NCI-H128 (cell line): ENCODE data around the gene MANBA.

Source experiments
- DNase-seq: peaks from one replicate; lab custom pipeline; 2025; ENCODE audit not compliant: unreplicated experiment; lab: John Stamatoyannopoulos, UW

Gene MANBA

DNA sequence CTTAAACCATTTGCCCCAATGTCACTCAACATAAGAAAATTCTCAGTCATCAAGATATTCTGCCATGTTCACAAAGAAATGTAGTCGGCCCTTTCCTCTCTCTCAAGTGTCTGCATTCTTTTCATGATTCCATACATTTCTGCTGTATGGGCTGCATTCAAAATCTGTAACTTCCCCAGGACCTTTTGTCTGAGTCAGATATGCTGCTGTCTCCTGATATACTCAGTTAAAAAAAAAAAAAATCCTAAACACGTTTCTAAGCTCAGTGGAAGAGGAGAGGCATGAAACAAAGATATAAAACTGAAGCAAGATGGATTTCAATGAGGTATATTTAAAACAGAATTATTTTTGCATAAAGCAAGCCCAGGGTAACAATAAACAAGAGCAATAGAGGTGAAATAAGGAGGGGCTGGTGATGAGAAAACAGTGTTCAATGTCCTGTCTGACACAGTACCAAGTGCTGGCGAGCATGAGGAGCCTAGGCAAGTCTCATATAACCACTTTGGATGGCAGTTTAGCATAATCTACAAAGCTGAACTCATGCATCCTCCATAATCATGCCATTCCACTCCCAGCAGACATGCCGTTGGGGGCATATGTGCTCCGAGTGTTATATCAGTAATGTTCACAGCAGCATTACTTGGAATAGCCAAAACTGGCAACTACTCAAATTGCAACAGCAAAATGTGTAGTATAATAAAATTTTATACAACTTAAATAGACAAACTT, 76.7 kb downstream of the MANBA start:
- DNase-seq, result no peak

GRCh38 chr4:102678695-102679335, 82.0 kb downstream of the MANBA start:
- DNase-seq, result no peak

GRCh38 chr4:102678107-102678506, 82.7 kb downstream of the MANBA start:
- no peak for DNase-seq

GRCh38 chr4:102675141-102675540, 85.6 kb downstream of the MANBA start:
- no peak for DNase-seq

GRCh38 chr4:102667001-102667400, 93.8 kb downstream of the MANBA start:
- no peak for DNase-seq

GRCh38 chr4:102665527-102665926, 95.2 kb downstream of the MANBA start:
- DNase-seq, result no peak

GRCh38 chr4:102663073-102663472, 97.7 kb downstream of the MANBA start:
- no peak for DNase-seq

- no peak for DNase-seq
These were observed 103.6 kb downstream of the MANBA start for GRCh38 chr4:102657206-102657605.

GRCh38 chr4:102647117-102647516, 113.7 kb downstream of the MANBA start:
- no peak for DNase-seq

DNA sequence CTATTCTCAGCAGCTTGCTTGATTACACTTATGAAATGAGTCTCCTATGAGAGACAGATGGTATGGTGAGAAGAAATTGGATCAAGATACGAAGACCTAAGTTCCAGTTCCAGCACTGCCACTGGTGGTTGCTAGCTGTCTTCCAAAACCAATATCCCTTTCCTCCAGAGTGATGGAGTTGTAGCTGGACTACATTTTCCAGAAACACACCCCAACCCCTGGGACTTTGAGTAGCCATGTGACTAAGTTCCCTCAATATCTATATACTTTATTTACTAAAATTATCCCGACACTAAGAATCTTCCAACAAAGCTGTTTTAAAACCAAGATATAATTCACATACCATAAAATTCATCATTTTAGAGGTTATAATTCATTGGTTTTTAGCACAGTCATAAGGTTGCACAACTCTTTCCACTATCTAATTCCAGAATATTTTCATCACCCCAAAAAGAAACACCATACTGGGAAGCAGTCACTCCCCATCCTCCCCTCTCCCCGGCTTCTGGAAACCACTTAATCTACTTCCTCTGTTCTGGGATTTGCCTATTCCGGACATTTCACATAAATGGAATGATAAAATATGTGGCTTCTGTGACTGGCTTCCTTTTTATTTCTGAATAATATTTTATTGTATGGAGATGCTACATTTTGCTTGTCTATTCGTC, 118.0 kb downstream of the MANBA start:
- DNase-seq, result no peak

DNA sequence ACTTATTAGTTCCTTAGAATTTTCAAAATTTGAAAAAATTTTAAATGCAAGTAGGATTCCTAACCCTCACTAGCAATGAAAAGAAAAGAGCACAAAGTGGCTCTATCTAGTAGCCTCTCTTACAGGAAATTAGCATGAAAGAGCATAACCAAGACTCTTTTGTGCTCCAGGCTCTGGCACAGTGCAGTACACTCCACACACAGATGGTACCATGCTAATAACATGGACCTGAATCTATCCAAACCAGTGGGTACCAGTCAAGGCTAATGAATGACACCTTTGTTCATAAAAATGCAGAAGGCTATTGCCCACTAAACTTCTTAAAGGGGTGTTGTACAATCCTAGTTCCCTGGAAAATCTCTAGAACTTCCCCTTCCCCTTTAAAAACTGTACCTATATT, 119.0 kb downstream of the MANBA start:
- DNase-seq, result no peak

DNA sequence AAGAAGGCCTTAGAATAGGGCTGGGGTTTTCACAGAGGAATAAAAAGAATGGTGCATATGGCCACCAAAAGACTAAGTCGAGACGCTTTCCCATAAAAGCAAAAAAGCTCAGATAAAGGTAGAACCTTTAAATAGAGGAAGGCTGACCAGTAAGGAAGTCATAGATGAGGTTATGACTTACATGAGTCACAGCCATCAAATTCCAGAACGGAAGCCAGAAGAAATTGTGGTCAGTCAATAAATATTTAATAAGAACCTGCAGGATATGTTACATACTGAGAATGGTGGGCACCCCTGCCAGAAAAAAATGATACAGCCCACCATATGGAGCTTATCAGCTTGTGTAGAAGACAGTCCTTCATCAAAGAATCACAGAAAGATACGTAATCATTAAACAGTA, 120.1 kb downstream of the MANBA start:
- DNase-seq, result no peak

GRCh38 chr4:102639598-102639997, 121.2 kb downstream of the MANBA start:
- no peak for DNase-seq

GRCh38 chr4:102638621-102639020, 122.1 kb downstream of the MANBA start:
- DNase-seq, result no peak

DNA sequence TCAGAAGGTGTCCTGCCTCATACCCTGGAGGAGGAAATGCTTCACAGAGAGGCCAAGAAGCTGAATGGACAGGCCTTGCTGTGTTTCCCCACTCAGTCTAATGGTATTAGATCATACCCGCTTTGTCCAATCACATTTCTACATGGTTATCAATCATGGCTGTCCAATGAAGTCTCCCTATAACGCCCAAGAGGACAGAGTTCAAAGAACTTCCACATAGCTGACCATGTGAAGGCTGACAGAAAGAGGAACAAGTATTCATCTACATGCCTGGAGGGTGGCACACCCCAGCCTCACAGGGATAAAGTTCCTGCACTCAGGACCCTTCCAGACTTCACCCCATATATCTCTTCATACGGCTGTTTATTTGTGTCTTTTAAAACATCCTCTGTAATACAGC, 123.4 kb downstream of the MANBA start:
- DNase-seq, result no peak

GRCh38 chr4:102633100-102633499, 127.7 kb downstream of the MANBA start:
- DNase-seq, result no peak

DNA sequence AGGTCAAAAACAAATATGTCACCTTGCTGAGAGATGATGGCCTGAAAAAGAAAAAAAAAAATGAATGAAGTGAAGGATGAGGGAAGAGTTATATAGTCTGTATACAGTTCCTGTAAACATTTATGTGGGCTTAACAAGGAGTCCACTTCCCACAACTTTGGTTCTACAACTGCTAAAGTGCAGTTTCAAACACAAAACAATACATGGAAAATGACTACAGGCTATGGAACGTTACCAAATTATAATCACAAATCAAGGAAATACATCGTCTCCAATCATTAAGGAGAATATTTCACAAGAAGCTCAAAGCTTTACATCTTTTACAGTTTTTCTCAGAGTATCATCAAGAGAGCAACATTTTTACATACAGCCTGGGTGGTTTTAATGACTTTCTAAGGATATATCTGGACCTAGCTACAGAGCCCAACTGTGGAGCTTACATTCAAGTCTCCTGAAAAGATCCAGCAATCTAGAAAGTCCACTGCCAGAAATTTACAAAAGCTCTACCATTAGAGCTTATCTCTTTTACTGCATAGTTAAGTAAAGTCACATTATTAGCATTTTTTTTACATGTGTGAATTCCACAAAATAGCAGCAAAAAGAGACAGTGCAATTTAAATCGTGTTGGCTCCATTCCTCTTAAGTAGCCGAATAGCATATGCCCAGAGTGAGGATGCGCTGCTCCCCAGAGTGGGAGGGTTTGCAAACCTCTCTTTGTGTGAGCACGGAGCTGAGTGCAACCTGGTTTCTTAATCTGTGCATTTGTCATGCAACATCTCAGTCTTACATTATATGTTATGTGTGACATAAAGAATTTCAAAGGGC, 128.3 kb downstream of the MANBA start:
- DNase-seq, result no peak

DNA sequence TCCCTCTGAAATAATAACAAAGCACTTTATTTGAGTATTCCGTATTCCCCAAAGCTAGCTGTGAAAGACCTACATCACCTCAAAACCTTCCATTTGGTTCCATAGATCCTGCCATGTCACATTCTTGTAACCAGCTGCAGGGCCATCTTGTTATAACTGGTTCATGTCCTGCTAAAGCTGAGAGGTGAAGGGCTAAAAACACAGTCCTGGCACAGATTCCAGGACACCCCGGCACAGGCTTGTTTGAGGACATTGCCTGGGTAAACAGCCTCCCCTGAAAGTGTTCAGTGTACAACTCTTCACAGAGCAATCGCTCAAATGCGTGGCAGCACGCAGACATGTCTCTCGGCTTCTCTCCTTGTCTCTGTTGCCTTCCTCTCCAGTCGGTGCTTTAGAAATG, 129.2 kb downstream of the MANBA start:
- DNase-seq, result no peak

- DNase-seq, result no peak
These were observed 131.1 kb downstream of the MANBA start for GRCh38 chr4:102629673-102630072.

GRCh38 chr4:102627831-102628523, 132.8 kb downstream of the MANBA start:
- DNase-seq, result no peak
